ENCODE results near the gene PDE6B.

PDE6B gene

GRCh38 chr4:675036-675882, 49.9 kb downstream of the PDE6B start:
- FAIRE-seq: no peak

- no peak for FAIRE-seq
Measured at GRCh38 chr4:675980-676870, 50.9 kb downstream of the PDE6B start.

- FAIRE-seq: no peak
Measured at GRCh38 chr4:676871-677235, 51.5 kb downstream of the PDE6B start.

DNA sequence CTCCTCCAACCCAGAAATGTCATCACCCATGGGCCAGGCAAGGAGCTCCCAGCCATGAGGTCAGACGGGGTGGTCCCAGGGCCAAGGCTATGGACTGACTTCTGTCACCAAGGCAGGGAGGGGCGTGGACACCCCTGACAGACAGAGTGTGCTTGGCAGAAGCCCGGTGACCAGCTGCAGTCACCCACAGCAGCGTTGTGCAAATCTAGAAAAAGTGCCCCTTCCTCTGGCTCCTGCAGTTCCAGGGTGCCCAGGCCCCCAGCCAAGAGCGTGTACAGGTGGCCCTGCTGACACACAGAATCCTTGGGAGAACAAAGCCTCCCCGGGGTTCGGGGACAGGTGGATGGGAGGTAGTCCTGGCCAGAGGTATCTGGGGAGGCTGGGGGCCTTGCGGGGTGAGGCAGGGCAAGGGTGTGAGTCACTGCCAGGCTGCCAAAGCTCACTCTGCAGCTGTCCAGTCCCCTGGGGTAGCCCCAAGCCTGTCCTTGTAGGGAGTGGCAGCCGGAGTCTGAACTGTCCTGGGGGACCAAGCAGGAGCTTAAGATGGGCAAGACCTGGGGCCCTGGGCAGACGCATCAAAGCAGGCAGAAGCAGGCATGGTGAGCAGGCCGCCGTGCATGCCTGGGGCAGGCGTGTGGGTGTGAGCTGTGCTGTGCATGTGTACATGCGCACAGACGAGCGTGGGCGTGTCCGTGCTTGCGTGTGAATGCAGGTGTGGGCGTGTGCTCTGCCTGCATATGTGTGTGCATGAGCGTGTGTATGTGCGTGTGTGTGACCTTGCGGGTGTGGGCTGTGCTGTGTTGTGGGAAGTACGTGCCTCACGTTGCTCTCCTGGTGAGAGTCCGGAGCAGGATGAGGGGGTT, 52.3 kb downstream of the PDE6B start:
- no peak for FAIRE-seq

GRCh38 chr4:678331-679103, 53.1 kb downstream of the PDE6B start:
- no peak for FAIRE-seq

- no peak for FAIRE-seq
Measured at GRCh38 chr4:679104-679481, 53.7 kb downstream of the PDE6B start.

DNA sequence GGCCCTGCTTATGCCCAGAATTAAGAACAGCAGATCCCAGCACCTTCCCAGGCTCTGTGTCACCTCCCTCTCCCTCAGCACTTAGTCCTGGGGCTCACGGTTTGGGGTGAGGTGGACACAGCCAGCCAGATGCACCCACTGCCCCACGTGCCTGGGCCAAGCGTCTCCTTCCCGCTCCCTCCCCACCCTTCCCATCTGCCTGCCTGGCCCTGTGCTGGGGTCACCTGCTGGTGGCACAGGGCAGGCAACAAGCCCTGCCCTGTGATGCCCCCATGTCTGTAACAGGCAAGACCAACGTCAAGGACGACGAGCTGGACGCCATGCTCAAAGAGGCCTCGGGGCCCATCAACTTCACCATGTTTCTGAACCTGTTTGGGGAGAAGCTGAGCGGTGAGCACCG, 54.3 kb downstream of the PDE6B start:
- no peak for FAIRE-seq

GRCh38 chr4:680091-680490, 54.7 kb downstream of the PDE6B start:
- FAIRE-seq: no peak

GRCh38 chr4:680551-680927, 55.2 kb downstream of the PDE6B start:
- no peak for FAIRE-seq

DNA sequence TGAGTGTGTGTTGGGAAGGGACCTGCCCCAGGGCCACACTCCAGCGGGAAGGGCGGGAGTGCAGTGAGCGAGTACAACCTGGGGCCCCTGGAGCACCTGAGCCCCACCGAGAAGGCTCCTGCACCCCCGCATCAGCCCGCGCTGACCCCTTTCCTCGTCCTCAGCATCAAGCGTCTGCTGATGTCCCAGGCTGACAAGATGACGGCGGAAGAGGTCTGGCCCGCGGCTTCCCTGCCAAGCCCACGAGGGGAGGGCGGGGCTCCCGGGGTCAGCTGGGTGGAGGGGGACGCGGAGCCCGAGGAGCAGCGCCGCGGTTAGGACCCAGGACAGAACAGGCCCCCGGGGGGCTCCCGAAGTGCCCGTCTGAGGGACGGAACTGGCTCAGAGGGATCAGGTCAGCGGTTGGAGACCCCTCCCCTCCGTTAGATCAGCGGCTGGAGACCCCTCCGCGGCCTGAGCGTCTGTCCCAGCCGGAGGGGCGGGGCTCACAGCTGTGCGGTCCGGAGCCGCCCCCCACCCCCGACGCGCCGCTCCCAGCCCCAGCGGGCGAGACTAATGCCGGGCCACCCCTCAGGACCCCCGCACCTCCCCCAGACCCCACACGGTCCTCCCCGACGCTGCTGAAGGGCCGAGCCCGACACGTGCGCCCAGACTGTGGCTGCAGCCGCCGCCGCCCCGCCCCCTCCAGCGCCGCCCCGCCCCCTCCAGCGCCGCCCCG, 55.7 kb downstream of the PDE6B start:
- no peak for FAIRE-seq

DNA sequence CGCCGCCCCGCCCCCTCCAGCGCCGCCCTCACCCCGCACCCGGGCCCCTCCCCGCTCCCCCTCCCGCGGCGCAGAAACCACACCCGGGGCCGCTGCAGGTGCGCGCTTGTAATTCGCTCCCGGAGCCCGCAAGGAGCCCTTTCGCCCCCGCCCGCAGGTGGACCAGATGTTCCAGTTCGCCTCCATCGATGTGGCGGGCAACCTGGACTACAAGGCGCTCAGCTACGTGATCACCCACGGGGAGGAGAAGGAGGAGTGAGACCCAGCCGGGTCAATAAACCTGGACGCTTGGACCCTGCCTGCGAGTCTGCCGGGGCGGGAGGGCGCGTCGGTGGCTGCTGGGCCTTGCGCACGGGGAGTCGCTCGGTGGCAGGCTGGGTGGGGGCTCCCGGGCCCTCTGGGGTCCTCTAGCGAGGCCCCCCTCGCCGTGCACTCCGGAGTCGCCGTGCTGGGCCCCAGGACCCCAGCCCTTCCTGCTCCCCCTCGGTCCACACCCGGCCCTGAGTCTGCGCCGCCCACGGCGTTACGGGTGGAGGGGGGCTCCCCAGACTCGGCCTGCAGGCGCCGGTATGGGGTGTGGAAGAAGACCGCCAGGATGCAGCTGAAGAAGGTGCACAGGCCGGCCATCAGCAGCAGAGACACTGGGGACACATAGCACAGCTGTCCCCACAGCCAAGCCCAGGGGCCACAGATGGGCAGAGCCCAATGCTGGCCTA, 56.5 kb downstream of the PDE6B start:
- FAIRE-seq: no peak

DNA sequence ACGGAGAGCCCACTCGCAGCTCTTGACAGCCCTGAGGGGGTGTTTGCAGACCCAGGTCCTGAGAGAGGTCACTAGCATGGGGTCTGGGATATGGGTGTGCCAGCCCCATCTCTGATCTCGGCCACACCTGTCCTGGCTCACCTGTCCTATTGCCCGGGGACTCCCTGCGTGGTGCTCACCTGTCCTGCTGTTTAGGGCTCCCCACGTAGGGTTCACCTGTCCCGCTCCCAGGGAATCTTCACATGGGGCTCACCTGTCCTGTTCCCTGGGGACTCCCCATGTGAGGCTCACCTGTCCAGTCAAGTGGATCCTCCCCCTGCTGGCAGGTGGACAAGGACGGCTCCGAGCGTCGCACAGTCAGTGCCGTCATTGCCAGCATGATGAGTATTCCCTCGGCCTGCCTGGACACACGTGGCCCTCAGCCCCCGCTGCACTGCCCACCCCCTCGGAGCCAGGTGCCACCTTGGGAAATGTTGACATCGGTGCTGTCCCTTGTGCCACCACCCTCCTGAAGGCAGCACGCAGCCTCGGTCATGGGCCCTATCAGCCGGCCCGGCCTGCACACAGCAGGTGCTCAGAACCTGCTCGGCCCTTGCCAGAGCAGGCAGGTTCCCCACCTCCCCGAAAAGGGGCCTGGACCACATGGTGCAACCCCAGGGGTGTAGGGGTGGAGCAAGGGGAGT, 57.3 kb downstream of the PDE6B start:
- FAIRE-seq: no peak

- FAIRE-seq: no peak
Measured at GRCh38 chr4:683247-683897, 58.0 kb downstream of the PDE6B start.

- no peak for FAIRE-seq
Measured at GRCh38 chr4:683982-684622, 58.7 kb downstream of the PDE6B start.

GRCh38 chr4:684623-685327, 59.4 kb downstream of the PDE6B start:
- no peak for FAIRE-seq

GRCh38 chr4:685679-686412, 60.5 kb downstream of the PDE6B start:
- no peak for FAIRE-seq

GRCh38 chr4:686413-687040, 61.2 kb downstream of the PDE6B start:
- FAIRE-seq: no peak
